K562 (cell line): ENCODE data around the gene POR. TPM values are rescaled to one million over a fixed set of nuclear protein-coding genes. Genes with fewer than 3 reads are reported as not detected.

Source experiments
- CXXC5 ChIP-seq: fragments of 250-450 bp; sonication (Bioruptor Pico); IDR thresholded peaks from 2 replicates; pipeline ENCODE4 v1.8.0; 2022; ENCODE audit warnings: inconsistent platforms, mild to moderate bottlenecking, moderate library complexity
- E2F1 ChIP-seq: sonication (generic); formaldehyde crosslinking; IDR thresholded peaks from 2 replicates; pipeline ENCODE4 v1.8.1; 2023; ENCODE audit warnings: mild to moderate bottlenecking, missing genetic modification reagents, moderate library complexity
- E2F3 ChIP-seq: fragments of 250-450 bp; sonication (Bioruptor Pico); IDR thresholded peaks from 2 replicates; pipeline ENCODE4 v1.4.0; 2020; ENCODE audit warnings: mild to moderate bottlenecking
- ELF2 ChIP-seq: fragments of 250-450 bp; sonication (Bioruptor Pico); IDR thresholded peaks from 2 replicates; pipeline ENCODE4 v1.5.0; 2021; ENCODE audit warnings: mild to moderate bottlenecking
- FOXA3 ChIP-seq, 2 experiments: fragments of 450-650 bp in 1 of 2; sonication (generic) in 1 of 2; formaldehyde crosslinking; IDR thresholded peaks in 1 of 2; conservative IDR thresholded peaks in 1 of 2; 2 replicates each; pipeline versions ENCODE4 v1.4.0 to v1.8.0; 2020 to 2022; ENCODE audit warnings: mild to moderate bottlenecking in 2 of 2, missing genetic modification reagents in 1 of 2
- HLTF ChIP-seq: fragments of 450-650 bp; IDR thresholded peaks from 2 replicates; pipeline ENCODE4 v1.6.1; 2016
- MAZ ChIP-seq, 2 experiments: fragments of 450-650 bp in 1 of 2; sonication (generic) in 1 of 2; formaldehyde crosslinking; IDR thresholded peaks in 1 of 2; conservative IDR thresholded peaks in 1 of 2; 2 replicates each; pipeline versions ENCODE4 v1.4.0 to v1.5.0; 2020; ENCODE audit warnings: mild to moderate bottlenecking in 1 of 2, missing genetic modification reagents in 1 of 2
- RBBP5 ChIP-seq: fragments of 200-600 bp; sonication (generic); IDR thresholded peaks from 2 replicates; pipeline ENCODE4 v1.6.1; 2012; ENCODE audit warnings: borderline replicate concordance, mild to moderate bottlenecking, low read length, control low read depth, inconsistent platforms; ENCODE audit not compliant: insufficient read depth, poor library complexity, severe bottlenecking
- RBM39 ChIP-seq: fragments of 200-400 bp; formaldehyde crosslinking; optimal IDR thresholded peaks from 2 replicates; pipeline ENCODE3; 2018; ENCODE audit warnings: low read depth, low read length
- SLC30A9 ChIP-seq: fragments of 250-450 bp; sonication (Bioruptor Pico); IDR thresholded peaks from 2 replicates; pipeline ENCODE4 v1.8.0; 2022; ENCODE audit warnings: mild to moderate bottlenecking, moderate library complexity
- SP2 ChIP-seq: IDR thresholded peaks from 2 replicates; pipeline ENCODE4 v1.6.1; 2011; ENCODE audit warnings: mild to moderate bottlenecking, low read depth, low read length, moderate library complexity; ENCODE audit not compliant: poor library complexity, severe bottlenecking; ENCODE audit errors: extremely low read depth
- ZBTB2 ChIP-seq: fragments of 450-650 bp; IDR thresholded peaks from 2 replicates; pipeline ENCODE4 v1.6.1; 2016; ENCODE audit warnings: antibody characterized with exemption
- ZNF518B ChIP-seq: fragments of 250-450 bp; sonication (Bioruptor Pico); IDR thresholded peaks from 2 replicates; pipeline ENCODE4 v1.5.0; 2021; ENCODE audit warnings: mild to moderate bottlenecking, moderate library complexity
- ZNF639 ChIP-seq, 2 experiments: fragments of 200-800 bp in 1 of 2; sonication (Bioruptor generic) in 1 of 2; sonication (generic) in 1 of 2; formaldehyde crosslinking in 1 of 2; IDR thresholded peaks in 1 of 2; conservative IDR thresholded peaks in 1 of 2; 2 replicates each; pipeline versions ENCODE4 v1.5.0 to v1.6.1; 2016 to 2020; ENCODE audit warnings: missing compliant biosample characterization in 1 of 2, missing genetic modification characterization in 1 of 2, missing genetic modification reagents in 1 of 2
- ZNF707 ChIP-seq: fragments of 250-450 bp; sonication (Bioruptor Pico); conservative IDR thresholded peaks from 2 replicates; pipeline ENCODE4 v1.8.0; 2022; ENCODE audit warnings: inconsistent platforms, mild to moderate bottlenecking, moderate library complexity
- ZNF764 ChIP-seq: fragments of 250-450 bp; sonication (Bioruptor Pico); IDR thresholded peaks from 2 replicates; pipeline ENCODE4 v1.4.0; 2020; ENCODE audit warnings: low read depth, mild to moderate bottlenecking, moderate library complexity
- polyA plus RNA-seq, 8 experiments: library from polyadenylated mRNA; depleted of rRNA in 4 of 8; stranded (reverse) in 5 of 8; unstranded in 3 of 8; fragments of >200 nt; fragmentation: Nextera tagmentation in 2 of 8; fragmentation: Illumina TruSeq in 1 of 8; extraction: Ambion mirVana in 2 of 8; extraction: Trizol in 1 of 8; gene quantifications; 2 replicates each; pipeline versions ENCODE4 v1.2.1 to v1.2.3, GENCODE V29; 2011 to 2014; ENCODE audit warnings: inconsistent platforms in 1 of 8, missing spikeins in 1 of 8
- total RNA-seq, 7 experiments: library from RNA; depleted of rRNA in 6 of 7; stranded (reverse); fragments of >200 nt in 6 of 7; fragmentation: Illumina TruSeq in 2 of 7; extraction: Trizol in 2 of 7; gene quantifications; 2 replicates each; pipeline versions ENCODE4 v1.2.1 to v1.2.3, GENCODE V29; 2011 to 2021; ENCODE audit warnings: low replicate concordance in 1 of 7

Gene POR
- total and polyA plus RNA-seq, 9 of the 15 experiments (the other 6 are each of a cell fraction or from before 2014, with no cell fraction given), result 4.7 to 142 (median 40.8) TPM

GRCh38 chr7:75937958-75938786, 23.2 kb downstream of the POR start (continued):
- TF ChIP-seq ZNF518B (CRISPR knock-in tag) (no peak), ELF2 (peak; percentile 78), RBM39 (no peak), CXXC5 (CRISPR knock-in tag) (peak; percentile 86), ZNF707 (CRISPR knock-in tag) (no peak), SLC30A9 (0 out of 2 replicates have a peak, but pooled peaks have one; percentile 48), E2F3 (no peak), ZNF639 (CRISPR knock-in tag; conservative IDR thresholded peaks at IDR 0.05 in 1 of 2, IDR thresholded peaks at IDR 0.05 in 1 of 2) (peak in 1 of 2 experiments; percentile 51; a peak in 1 of 4 replicates), ZBTB2 (peak; percentile 68; the same call in 1 of the 2 replicates), HLTF (no peak), RBBP5 (no peak), SP2 (no peak), ZNF764 (CRISPR knock-in tag) (no peak), FOXA3 (CRISPR knock-in tag; conservative IDR thresholded peaks at IDR 0.05 in 1 of 2, IDR thresholded peaks at IDR 0.05 in 1 of 2) (no peak), MAZ (CRISPR knock-in tag; conservative IDR thresholded peaks at IDR 0.05 in 1 of 2, IDR thresholded peaks at IDR 0.05 in 1 of 2) (peak; percentile 78 to 82; a peak in 3 of 4 replicates), E2F1 (CRISPR knock-in tag) (peak; percentile 79)
